HG03039 (cell line): ENCODE data around the gene LINC00305.
A peak's percentile ranks its signal among the peaks of the same experiment; 100 is the strongest.

Source experiments
- ATAC-seq: cut with Tn5 transposase; IDR thresholded peaks from one replicate; pipeline ENCODE4 v1.9.1; 2021; ENCODE audit warnings: mild to moderate bottlenecking, moderate library complexity; ENCODE audit not compliant: unreplicated experiment

LINC00305 gene

DNA sequence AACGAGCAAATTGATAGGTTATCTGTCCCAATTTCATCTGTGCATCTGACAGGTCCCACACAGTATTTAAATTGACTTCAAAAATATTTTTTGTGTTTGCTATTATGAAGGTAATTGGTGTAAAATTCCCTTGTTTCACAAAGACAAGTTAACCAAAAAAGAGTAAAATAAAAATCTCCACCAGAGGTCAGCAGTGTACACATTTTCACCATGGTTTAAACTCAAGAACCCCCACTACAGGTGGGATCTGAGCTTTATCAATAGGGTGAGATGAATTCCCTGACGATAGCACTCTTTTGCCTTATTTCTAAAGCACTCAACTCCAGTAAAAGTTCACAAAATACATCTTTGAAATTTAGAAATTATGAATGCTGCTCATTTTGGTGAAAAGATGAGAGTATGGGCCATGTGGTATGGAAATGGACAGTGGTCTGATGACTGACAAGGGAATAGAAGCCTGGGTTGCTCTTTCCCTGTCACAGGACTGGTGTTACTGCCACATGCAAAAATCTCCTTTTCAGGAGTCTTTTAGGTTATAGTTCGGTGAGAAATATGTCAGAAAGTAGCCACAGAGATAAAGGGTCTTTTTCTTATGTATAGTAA is 111.0 kb downstream of the LINC00305 start:
- ATAC-seq = peak; percentile 68

DNA sequence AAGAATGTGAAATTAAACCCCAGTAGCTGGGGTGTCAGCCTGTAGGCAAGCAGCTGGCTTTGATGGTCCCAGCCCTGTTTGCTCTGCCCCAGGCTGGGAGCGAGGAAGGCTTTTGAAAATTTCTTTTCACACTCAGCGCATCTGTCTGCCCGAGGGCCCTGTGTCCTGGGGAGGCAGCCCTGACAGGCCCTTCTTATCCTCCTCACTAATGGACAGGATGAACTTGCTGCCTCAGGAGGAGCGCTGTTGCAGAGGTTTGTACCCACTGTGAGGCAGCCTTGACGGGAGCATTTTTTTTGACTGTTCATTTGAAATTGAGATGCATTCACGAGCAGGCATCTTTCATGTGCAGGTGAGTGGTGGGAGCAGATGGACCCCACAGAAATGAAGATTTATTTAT is 116.6 kb downstream of the LINC00305 start:
- no peak for ATAC-seq

DNA sequence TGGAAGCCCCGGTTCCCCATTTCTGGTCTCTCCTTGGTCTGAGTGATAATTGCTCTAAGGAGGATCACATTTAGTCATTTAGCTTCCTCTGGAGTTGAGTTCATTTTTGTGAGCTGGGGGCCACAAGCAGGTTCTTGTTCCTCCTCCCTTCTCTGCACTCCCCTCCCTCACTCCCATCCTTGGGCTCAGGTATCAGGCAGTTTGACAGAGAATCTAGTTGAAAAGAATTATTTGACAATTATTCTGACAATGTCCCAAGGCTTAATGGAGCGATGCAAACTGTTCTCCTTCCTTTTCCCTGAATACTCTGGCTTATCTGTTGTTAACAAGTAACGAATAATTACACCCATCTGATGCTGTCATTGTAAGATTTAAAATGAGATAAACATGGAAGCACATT is 117.5 kb downstream of the LINC00305 start:
- no peak for ATAC-seq
